Measurements from ENCODE around the gene PBX1.

The PBX1 gene

GRCh38 chr1:164564378-164564777 is 5.4 kb downstream of the PBX1 start:
- Histone ChIP-seq H3K9me3 (ENCODE audit: low read length) (no peaks in the 10 kb centered on the region), H3K36me3 (ENCODE audit: insufficient read depth, low read length) (no peaks in the 10 kb centered on the region), H3K27me3 (ENCODE audit: control insufficient read depth in 1 of 2, insufficient read depth in 2 of 2, low read length in 2 of 2) (no peaks in the 10 kb centered on the region), H3K4me3 (ENCODE audit: low read depth in 1 of 2, low read length in 2 of 2) (peak overlapping the region; percentile 28 to 73), H3K4me1 (ENCODE audit: insufficient read depth, low read length) (peaks cover 36% of the 10 kb centered on the region), H3K9ac (ENCODE audit: low read length) (peak overlapping the region; percentile 85), H3K27ac (ENCODE audit: low read depth, low read length) (peak overlapping the region; percentile 81)

- Histone ChIP-seq H3K4me3 (ENCODE audit: low read depth in 1 of 2, low read length in 2 of 2) (peak overlapping the region; percentile 30 to 51), H3K27me3 (ENCODE audit: control insufficient read depth in 1 of 2, insufficient read depth in 2 of 2, low read length in 2 of 2) (no peaks in the 10 kb centered on the region), H3K9me3 (ENCODE audit: low read length) (no peaks in the 10 kb centered on the region), H3K4me1 (ENCODE audit: insufficient read depth, low read length) (peaks cover 36% of the 10 kb centered on the region), H3K36me3 (ENCODE audit: insufficient read depth, low read length) (no peaks in the 10 kb centered on the region), H3K9ac (ENCODE audit: low read length) (peak overlapping the region; percentile 24), H3K27ac (ENCODE audit: low read depth, low read length) (peak overlapping the region; percentile 32)
Measured at GRCh38 chr1:164565357-164565756, 6.4 kb downstream of the PBX1 start.

GRCh38 chr1:164567774-164568173 is 8.8 kb downstream of the PBX1 start:
- Histone ChIP-seq H3K9me3 (ENCODE audit: low read length) (no peaks in the 10 kb centered on the region), H3K4me1 (ENCODE audit: insufficient read depth, low read length) (peaks cover 49% of the 10 kb centered on the region), H3K4me3 (ENCODE audit: low read depth in 1 of 2, low read length in 2 of 2) (no peak overlapping the region), H3K27ac (ENCODE audit: low read depth, low read length) (peak overlapping the region; percentile 32), H3K9ac (ENCODE audit: low read length) (no peak overlapping the region), H3K27me3 (ENCODE audit: control insufficient read depth in 1 of 2, insufficient read depth in 2 of 2, low read length in 2 of 2) (no peaks in the 10 kb centered on the region), H3K36me3 (ENCODE audit: insufficient read depth, low read length) (peaks cover 5% of the 10 kb centered on the region)

GRCh38 chr1:164569241-164569640 is 10.3 kb downstream of the PBX1 start:
- peaks cover 60% of the 10 kb centered on the region for H3K4me1 ChIP-seq (ENCODE audit: insufficient read depth, low read length)
- no peak overlapping the region for H3K9ac ChIP-seq (ENCODE audit: low read length)
- H3K4me3 ChIP-seq (ENCODE audit: low read depth in 1 of 2, low read length in 2 of 2): no peak overlapping the region
- no peaks in the 10 kb centered on the region for H3K9me3 ChIP-seq (ENCODE audit: low read length)
- peaks cover 5% of the 10 kb centered on the region for H3K36me3 ChIP-seq (ENCODE audit: insufficient read depth, low read length)
- H3K27me3 ChIP-seq (ENCODE audit: control insufficient read depth in 1 of 2, insufficient read depth in 2 of 2, low read length in 2 of 2): no peaks in the 10 kb centered on the region
- H3K27ac ChIP-seq (ENCODE audit: low read depth, low read length): no peak overlapping the region

- Histone ChIP-seq H3K4me1 (ENCODE audit: insufficient read depth, low read length) (peaks cover 67% of the 10 kb centered on the region), H3K27ac (ENCODE audit: low read depth, low read length) (no peak overlapping the region), H3K9ac (ENCODE audit: low read length) (no peak overlapping the region), H3K9me3 (ENCODE audit: low read length) (no peaks in the 10 kb centered on the region), H3K4me3 (ENCODE audit: low read depth in 1 of 2, low read length in 2 of 2) (peak overlapping the region in 1 of 2 donors; percentile 12), H3K27me3 (ENCODE audit: control insufficient read depth in 1 of 2, insufficient read depth in 2 of 2, low read length in 2 of 2) (no peaks in the 10 kb centered on the region), H3K36me3 (ENCODE audit: insufficient read depth, low read length) (peaks cover 5% of the 10 kb centered on the region)
Measured at GRCh38 chr1:164569866-164570265, 10.9 kb downstream of the PBX1 start.

GRCh38 chr1:164571333-164571732 is 12.3 kb downstream of the PBX1 start:
- H3K27ac ChIP-seq (ENCODE audit: low read depth, low read length): no peak overlapping the region
- H3K4me3 ChIP-seq (ENCODE audit: low read depth in 1 of 2, low read length in 2 of 2): no peak overlapping the region
- H3K9me3 ChIP-seq (ENCODE audit: low read length): no peaks in the 10 kb centered on the region
- H3K9ac ChIP-seq (ENCODE audit: low read length): no peak overlapping the region
- peaks cover 70% of the 10 kb centered on the region for H3K4me1 ChIP-seq (ENCODE audit: insufficient read depth, low read length)
- no peaks in the 10 kb centered on the region for H3K27me3 ChIP-seq (ENCODE audit: control insufficient read depth in 1 of 2, insufficient read depth in 2 of 2, low read length in 2 of 2)
- H3K36me3 ChIP-seq (ENCODE audit: insufficient read depth, low read length): peaks cover 5% of the 10 kb centered on the region

- H3K4me1 ChIP-seq (ENCODE audit: insufficient read depth, low read length): peaks cover 76% of the 10 kb centered on the region
- peak overlapping the region; percentile 16 for H3K27ac ChIP-seq (ENCODE audit: low read depth, low read length)
- H3K9me3 ChIP-seq (ENCODE audit: low read length): no peaks in the 10 kb centered on the region
- no peaks in the 10 kb centered on the region for H3K27me3 ChIP-seq (ENCODE audit: control insufficient read depth in 1 of 2, insufficient read depth in 2 of 2, low read length in 2 of 2)
- peaks cover 17% of the 10 kb centered on the region for H3K36me3 ChIP-seq (ENCODE audit: insufficient read depth, low read length)
- peak overlapping the region in 1 of 2 donors; percentile 56 for H3K4me3 ChIP-seq (ENCODE audit: low read depth in 1 of 2, low read length in 2 of 2)
- H3K9ac ChIP-seq (ENCODE audit: low read length): peak overlapping the region; percentile 46
Measured at GRCh38 chr1:164575356-164575886, 16.4 kb downstream of the PBX1 start.

- Histone ChIP-seq H3K4me1 (ENCODE audit: insufficient read depth, low read length) (peaks cover 71% of the 10 kb centered on the region), H3K4me3 (ENCODE audit: low read depth in 1 of 2, low read length in 2 of 2) (peak overlapping the region; percentile 48 to 56), H3K9me3 (ENCODE audit: low read length) (no peaks in the 10 kb centered on the region), H3K27ac (ENCODE audit: low read depth, low read length) (peak overlapping the region; percentile 92), H3K9ac (ENCODE audit: low read length) (peak overlapping the region; percentile 46), H3K36me3 (ENCODE audit: insufficient read depth, low read length) (peaks cover 12% of the 10 kb centered on the region), H3K27me3 (ENCODE audit: control insufficient read depth in 1 of 2, insufficient read depth in 2 of 2, low read length in 2 of 2) (no peaks in the 10 kb centered on the region)
Measured at GRCh38 chr1:164576291-164577271, 17.6 kb downstream of the PBX1 start.

GRCh38 chr1:164577291-164577690 is 18.3 kb downstream of the PBX1 start:
- H3K36me3 ChIP-seq (ENCODE audit: insufficient read depth, low read length): peaks cover 12% of the 10 kb centered on the region
- H3K27ac ChIP-seq (ENCODE audit: low read depth, low read length): peak overlapping the region; percentile 92
- peaks cover 72% of the 10 kb centered on the region for H3K4me1 ChIP-seq (ENCODE audit: insufficient read depth, low read length)
- H3K9ac ChIP-seq (ENCODE audit: low read length): peak overlapping the region; percentile 11
- H3K4me3 ChIP-seq (ENCODE audit: low read depth in 1 of 2, low read length in 2 of 2): peak overlapping the region in 1 of 2 donors; percentile 56
- H3K9me3 ChIP-seq (ENCODE audit: low read length): no peaks in the 10 kb centered on the region
- H3K27me3 ChIP-seq (ENCODE audit: control insufficient read depth in 1 of 2, insufficient read depth in 2 of 2, low read length in 2 of 2): no peaks in the 10 kb centered on the region

- H3K27ac ChIP-seq (ENCODE audit: low read depth, low read length): peak overlapping the region; percentile 30
- peaks cover 72% of the 10 kb centered on the region for H3K4me1 ChIP-seq (ENCODE audit: insufficient read depth, low read length)
- H3K36me3 ChIP-seq (ENCODE audit: insufficient read depth, low read length): peaks cover 12% of the 10 kb centered on the region
- H3K9me3 ChIP-seq (ENCODE audit: low read length): no peaks in the 10 kb centered on the region
- H3K4me3 ChIP-seq (ENCODE audit: low read depth in 1 of 2, low read length in 2 of 2): no peak overlapping the region
- no peak overlapping the region for H3K9ac ChIP-seq (ENCODE audit: low read length)
- H3K27me3 ChIP-seq (ENCODE audit: control insufficient read depth in 1 of 2, insufficient read depth in 2 of 2, low read length in 2 of 2): no peaks in the 10 kb centered on the region
Measured at GRCh38 chr1:164578479-164579200, 19.7 kb downstream of the PBX1 start.

- Histone ChIP-seq H3K27me3 (ENCODE audit: control insufficient read depth in 1 of 2, insufficient read depth in 2 of 2, low read length in 2 of 2) (no peaks in the 10 kb centered on the region), H3K9me3 (ENCODE audit: low read length) (no peaks in the 10 kb centered on the region), H3K27ac (ENCODE audit: low read depth, low read length) (peak overlapping the region; percentile 56), H3K4me3 (ENCODE audit: low read depth in 1 of 2, low read length in 2 of 2) (no peak overlapping the region), H3K4me1 (ENCODE audit: insufficient read depth, low read length) (peaks cover 72% of the 10 kb centered on the region), H3K36me3 (ENCODE audit: insufficient read depth, low read length) (peaks cover 12% of the 10 kb centered on the region), H3K9ac (ENCODE audit: low read length) (no peak overlapping the region)
Measured at GRCh38 chr1:164579381-164579780, 20.4 kb downstream of the PBX1 start.
